ENCODE measurements around the gene LCMT1. TPM values are rescaled to one million over a fixed set of nuclear protein-coding genes. Genes with fewer than 3 reads are reported as not detected.
A peak's percentile ranks its signal among the peaks of the same experiment; 100 is the strongest.
"Not testable (repeated sequence)": the region's sequence is repeated elsewhere in the genome, so short reads cannot be mapped to it uniquely, and the experiment has no call there.

LCMT1 gene
- total RNA-seq, 3 donors from 2014 or later (not counting 1 experiment from before 2014, with no cell fraction given) = 28.8 to 49.5 (median 43.0) TPM

- Histone ChIP-seq H3K27me3 (ENCODE audit: control insufficient read depth, insufficient read depth, low read length) (no peaks in the 10 kb centered on the region), H3K4me3 (ENCODE audit: low read length) (no peak overlapping the region), H3K9me3 (ENCODE audit: control insufficient read depth, insufficient read depth, low read length) (no peaks in the 10 kb centered on the region), H3K36me3 (ENCODE audit: control insufficient read depth, insufficient read depth, low read length) (peaks cover 11% of the 10 kb centered on the region), H3K27ac (ENCODE audit: low read length) (no peak overlapping the region), H3K4me1 (ENCODE audit: control insufficient read depth, insufficient read depth, low read length) (peaks cover 3% of the 10 kb centered on the region)
- peak overlapping the region; percentile 15 to 62 for H3K27ac Mint-ChIP-seq
- H3K4me3 Mint-ChIP-seq = no peak overlapping the region
- H3K9me3 Mint-ChIP-seq = no peaks in the 10 kb centered on the region
- no peaks in the 10 kb centered on the region for H3K27me3 Mint-ChIP-seq (ENCODE audit: low read depth in 2 of 2)
- ATAC-seq (peak in 1 of 3 donors; percentile 34), DNase-seq (no peak)
- no peak for TF ChIP-seq CTCF (IDR thresholded peaks at IDR 0.05)
- no peaks in the 10 kb centered on the region for H3K36me3 Mint-ChIP-seq
- 60% methylated on average over 13 of the region's 14 CpGs for WGBS (ENCODE audit: insufficient coverage)
- peaks cover 46 to 60% of the 10 kb centered on the region in 2 donors for H3K4me1 Mint-ChIP-seq
- intact Hi-C loops (cut with micrococcal nuclease) = no loop called here
Observed at GRCh38 chr16:25118851-25119578, 7.5 kb downstream of the LCMT1 start.

GRCh38 chr16:25121824-25122600, 10.5 kb downstream of the LCMT1 start:
- H3K4me1 Mint-ChIP-seq = peaks cover 42 to 51% of the 10 kb centered on the region in 2 donors
- intact Hi-C loops (cut with micrococcal nuclease) = no loop called here
- ATAC-seq = no peak

GRCh38 chr16:25124503-25124902, 13.0 kb downstream of the LCMT1 start:
- no peak for TF ChIP-seq CTCF (IDR thresholded peaks at IDR 0.05)
- intact Hi-C loops (cut with micrococcal nuclease) = no loop called here
- H3K9me3 Mint-ChIP-seq = no peaks in the 10 kb centered on the region
- H3K4me1 ChIP-seq (ENCODE audit: control insufficient read depth, insufficient read depth, low read length) = peaks cover 7% of the 10 kb centered on the region
- WGBS (ENCODE audit: insufficient coverage) = 52% methylated on average over 3 of the region's 3 CpGs
- no peak for DNase-seq
- H3K27me3 Mint-ChIP-seq (ENCODE audit: low read depth in 2 of 2) = no peaks in the 10 kb centered on the region
- H3K4me3 ChIP-seq (ENCODE audit: low read length) = no peak overlapping the region
- peaks cover 3% of the 10 kb centered on the region for H3K36me3 ChIP-seq (ENCODE audit: control insufficient read depth, insufficient read depth, low read length)
- no peaks in the 10 kb centered on the region for H3K36me3 Mint-ChIP-seq
- H3K27ac Mint-ChIP-seq = peak overlapping the region in 1 of 2 donors; percentile 22
- H3K27me3 ChIP-seq (ENCODE audit: control insufficient read depth, insufficient read depth, low read length) = no peaks in the 10 kb centered on the region
- ATAC-seq = no peak
- H3K9me3 ChIP-seq (ENCODE audit: control insufficient read depth, insufficient read depth, low read length) = no peaks in the 10 kb centered on the region
- no peak overlapping the region for H3K4me3 Mint-ChIP-seq
- no peak overlapping the region for H3K27ac ChIP-seq (ENCODE audit: low read length)
- peaks cover 30 to 38% of the 10 kb centered on the region in 2 donors for H3K4me1 Mint-ChIP-seq

More at GRCh38 chr16:25121824-25122600, 10.5 kb downstream of the LCMT1 start:
- H3K4me1 ChIP-seq (ENCODE audit: control insufficient read depth, insufficient read depth, low read length) = peaks cover 9% of the 10 kb centered on the region
- Mint-ChIP-seq H3K36me3 (no peaks in the 10 kb centered on the region), H3K9me3 (no peaks in the 10 kb centered on the region), H3K27me3 (ENCODE audit: low read depth in 2 of 2) (no peaks in the 10 kb centered on the region), H3K4me3 (no peak overlapping the region), H3K27ac (no peak overlapping the region)
- H3K4me3 ChIP-seq (ENCODE audit: low read length) = no peak overlapping the region
- DNase-seq = no peak
- 98% methylated on average over 2 of the region's 6 CpGs for WGBS (ENCODE audit: insufficient coverage)
- H3K27me3 ChIP-seq (ENCODE audit: control insufficient read depth, insufficient read depth, low read length) = no peaks in the 10 kb centered on the region
- H3K36me3 ChIP-seq (ENCODE audit: control insufficient read depth, insufficient read depth, low read length) = peaks cover 6% of the 10 kb centered on the region
- TF ChIP-seq CTCF (IDR thresholded peaks at IDR 0.05) = no peak
- H3K9me3 ChIP-seq (ENCODE audit: control insufficient read depth, insufficient read depth, low read length) = no peaks in the 10 kb centered on the region
- H3K27ac ChIP-seq (ENCODE audit: low read length) = no peak overlapping the region

- not testable (repeated sequence) for ATAC-seq; H3K36me3 Mint-ChIP-seq; H3K9me3 ChIP-seq (ENCODE audit: control insufficient read depth, insufficient read depth, low read length); H3K4me1 ChIP-seq (ENCODE audit: control insufficient read depth, insufficient read depth, low read length); H3K27me3 ChIP-seq (ENCODE audit: control insufficient read depth, insufficient read depth, low read length); H3K36me3 ChIP-seq (ENCODE audit: control insufficient read depth, insufficient read depth, low read length); H3K4me3 Mint-ChIP-seq; H3K27ac ChIP-seq (ENCODE audit: low read length); H3K4me3 ChIP-seq (ENCODE audit: low read length); H3K9me3 Mint-ChIP-seq; H3K27me3 Mint-ChIP-seq (ENCODE audit: low read depth in 2 of 2)
- Mint-ChIP-seq H3K27ac (peak overlapping the region in 1 of 2 donors; percentile 68), H3K4me1 (peaks cover 28 to 35% of the 10 kb centered on the region in 2 donors)
- intact Hi-C loops (cut with micrococcal nuclease) = loop anchor here (1.0 kb wide), 1 partner anchor 71 kb away; no protein-coding TSS in a partner anchor
- DNase-seq = peak in 1 of 2 donors; percentile 13
- 87% methylated on average over 13 of the region's 13 CpGs for WGBS (ENCODE audit: insufficient coverage)
Observed at GRCh38 chr16:25126086-25126666, 14.6 kb downstream of the LCMT1 start.
